IMR-90 (cell line): Measurements from ENCODE around the gene CENPP.

Experiments used
- CEBPB ChIP-seq: IDR thresholded peaks from 2 replicates; pipeline ENCODE4 v1.6.1; 2012; ENCODE audit warnings: low read depth, low read length, improper control_type of control experiment
- CTCF ChIP-seq: conservative IDR thresholded peaks from 2 replicates; pipeline ENCODE4 v1.5.1; 2012; ENCODE audit warnings: mild to moderate bottlenecking, low read depth, low read length, improper control_type of control experiment
- MXI1 ChIP-seq: IDR thresholded peaks from 2 replicates; pipeline ENCODE4 v1.6.1; 2012; ENCODE audit warnings: low read depth, mild to moderate bottlenecking, low read length, moderate library complexity, borderline replicate concordance
- POLR2A ChIP-seq: IDR thresholded peaks from 2 replicates; pipeline ENCODE4 v1.6.1; 2012; ENCODE audit warnings: mild to moderate bottlenecking, low read depth, low read length
- RAD21 ChIP-seq: IDR thresholded peaks from 2 replicates; pipeline ENCODE4 v1.6.1; 2012; ENCODE audit warnings: low read length, improper control_type of control experiment
- RCOR1 ChIP-seq: IDR thresholded peaks from 2 replicates; pipeline ENCODE4 v1.6.1; 2012; ENCODE audit warnings: mild to moderate bottlenecking, low read length, improper control_type of control experiment; ENCODE audit not compliant: insufficient replicate concordance
- RFX5 ChIP-seq: IDR thresholded peaks from 2 replicates; pipeline ENCODE4 v1.8.0; 2012; ENCODE audit warnings: low read depth, mild to moderate bottlenecking, low read length, moderate library complexity
- USF2 ChIP-seq: fragments of 150-350 bp; IDR thresholded peaks from 2 replicates; pipeline ENCODE4 v1.6.1; 2017; ENCODE audit warnings: mild to moderate bottlenecking, antibody characterized with exemption, low read length, low read depth

GRCh38 chr9:92324889-92325268, 874 bp upstream of the CENPP start:
- no peak for TF ChIP-seq CTCF
- no peak for TF ChIP-seq CEBPB
- TF ChIP-seq MXI1: no peak; the same call in 1 of the 2 replicates
- no peak for TF ChIP-seq POLR2A
- no peak for TF ChIP-seq USF2
- TF ChIP-seq RAD21: no peak
- no peak for TF ChIP-seq RFX5
- TF ChIP-seq RCOR1: no peak
